Lung (tissue), 12 donors: ENCODE measurements around the gene ALK. TPM values are rescaled to one million over a fixed set of nuclear protein-coding genes. Genes with fewer than 3 reads are reported as not detected.

Source experiments
- ATAC-seq: fragments of 200-7000 bp; cut with Tn5 transposase; one replicate; pipeline ENCODE4 v1.9.1; 2020; ENCODE audit warnings: moderate number of reproducible peaks; ENCODE audit not compliant: insufficient read depth, low FRiP score
- DNase-seq, 3 donors: peaks; one replicate each; pipeline ENCODE4 v3.0.0-alpha.2; 2013 to 2017
- H3K27ac ChIP-seq, 2 donors: one replicate each; pipeline ENCODE4 v1.5.1; 2013; ENCODE audit warnings: mild to moderate bottlenecking in 2 of 2, moderate library complexity in 2 of 2, control low read depth in 1 of 2, inconsistent platforms in 1 of 2, low read depth in 1 of 2, low read length in 1 of 2
- H3K27me3 ChIP-seq, 3 donors: one replicate each; pipeline ENCODE4 v1.5.1; 2013; ENCODE audit warnings: low read length in 2 of 3; ENCODE audit not compliant: control insufficient read depth in 3 of 3, insufficient read depth in 3 of 3
- H3K36me3 ChIP-seq, 4 donors: one replicate each; pipeline ENCODE4 v1.5.1; 2013; ENCODE audit warnings: low read length in 4 of 4, mild to moderate bottlenecking in 1 of 4, moderate library complexity in 1 of 4; ENCODE audit not compliant: control insufficient read depth in 4 of 4, insufficient read depth in 4 of 4
- H3K4me1 ChIP-seq, 5 donors: one replicate each; pipeline ENCODE4 v1.5.1; 2013; ENCODE audit warnings: low read length in 5 of 5, mild to moderate bottlenecking in 2 of 5, moderate library complexity in 1 of 5; ENCODE audit not compliant: control insufficient read depth in 5 of 5, insufficient read depth in 5 of 5
- H3K4me3 ChIP-seq: one replicate; pipeline ENCODE4 v1.5.1; 2013; ENCODE audit warnings: mild to moderate bottlenecking, control low read depth, moderate library complexity
- H3K9ac ChIP-seq, 2 donors: one replicate each; pipeline ENCODE4 v1.5.1; 2013; ENCODE audit warnings: low read length in 2 of 2, control low read depth in 1 of 2; ENCODE audit not compliant: insufficient read depth in 1 of 2
- H3K9me3 ChIP-seq, 4 donors: one replicate each; pipeline ENCODE4 v1.5.1; 2013; ENCODE audit warnings: low read length in 3 of 4, mild to moderate bottlenecking in 1 of 4, moderate library complexity in 1 of 4; ENCODE audit not compliant: control insufficient read depth in 4 of 4, insufficient read depth in 3 of 4
- CTCF ChIP-seq: IDR thresholded peaks from 2 replicates; pipeline ENCODE4 v1.5.1; 2012; ENCODE audit warnings: mild to moderate bottlenecking; ENCODE audit errors: control extremely low read depth, extremely low read depth
- WGBS, 2 donors: extraction: QIAGEN DNeasy Blood & Tissue Kit; methylation state at CpG; one replicate each; pipeline ENCODE4 v1.1.7; 2013; 5-methylcytosine and 5-hydroxymethylcytosine counted together
- polyA plus RNA-seq, 2 donors: library from polyadenylated mRNA; stranded (reverse); fragments of 200-250 nt; gene quantifications; one replicate each; pipeline ENCODE4 v1.2.1, GENCODE V29; 2013
- total RNA-seq, 2 donors: library from RNA; depleted of rRNA in 1 of 2; stranded (reverse); fragments of >200 nt in 1 of 2; gene quantifications; one replicate each; pipeline ENCODE4 v1.2.1, GENCODE V29; 2014 to 2021
- donor health status: control.
- donor health status: control.
- donor health status: Bipolar disorder and iron deficiency.
- donor health status: healthy.
- donor health status: DM: yes; HTN: yes; CAD: no.

The ALK gene
- total and polyA plus RNA-seq, 4 donors = 0.09 to 0.25 (median 0.10) TPM; not detected in 1

DNA sequence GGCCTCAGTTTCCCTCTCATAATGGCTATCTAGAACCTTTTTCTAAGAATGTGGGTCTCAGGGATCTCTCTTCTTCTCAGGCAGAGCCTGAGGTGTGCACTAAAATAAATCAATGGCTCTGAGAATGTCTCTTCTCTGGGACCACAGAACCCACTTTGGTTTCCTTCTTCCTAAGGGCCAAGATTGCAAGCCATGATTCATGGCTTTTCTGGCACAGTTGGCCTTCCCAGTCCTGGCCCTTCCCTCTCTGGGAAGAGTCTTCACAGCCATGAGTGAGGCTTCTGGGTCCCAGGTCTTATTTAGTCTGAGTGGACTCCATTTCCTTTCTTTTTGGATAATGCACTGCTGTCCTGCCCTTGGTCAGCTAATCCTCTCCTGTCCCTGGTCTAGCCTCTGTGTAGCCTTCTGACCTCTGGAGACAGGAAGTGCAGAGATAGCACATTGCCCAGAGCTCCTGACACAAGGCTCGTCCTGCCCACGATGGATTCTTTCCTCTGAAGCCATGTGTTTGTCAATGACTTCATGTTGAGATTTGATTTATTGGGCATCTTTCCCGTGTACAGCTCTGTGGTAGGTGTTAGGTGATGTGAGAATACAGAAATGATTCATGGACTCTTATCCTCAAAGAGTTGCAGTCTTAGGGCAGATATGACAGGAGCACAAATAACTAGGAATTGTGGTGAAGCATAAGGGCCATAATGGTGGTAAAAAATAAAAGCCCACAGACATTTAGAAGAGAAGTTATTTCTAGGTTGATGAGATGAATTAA lies 561.2 kb downstream of the ALK start:
- no peaks in the 10 kb centered on the region for H3K4me1 ChIP-seq
- DNase-seq = no peak
- ATAC-seq = no peak
- 10 to 27% methylated on average over 3 of the region's 3 CpGs for WGBS, 2 donors
- H3K36me3 ChIP-seq = no peaks in the 10 kb centered on the region
- no peak for TF ChIP-seq CTCF
- H3K9ac ChIP-seq = no peak overlapping the region
- peaks cover 0 to 2% (median 0%) of the 10 kb centered on the region in 3 donors for H3K27me3 ChIP-seq
- H3K9me3 ChIP-seq = peaks cover 0 to 5% (median 0%) of the 10 kb centered on the region in 4 donors
- H3K27ac ChIP-seq = no peak overlapping the region
- H3K4me3 ChIP-seq = no peak overlapping the region

- no peak overlapping the region for H3K9ac ChIP-seq
- DNase-seq (no peak), ATAC-seq (no peak)
- no peak for TF ChIP-seq CTCF
- WGBS, 2 donors = 87 to 91% methylated on average over 1 of the region's 1 CpG
- no peak overlapping the region for H3K4me3 ChIP-seq
- no peaks in the 10 kb centered on the region for H3K27me3 ChIP-seq
- no peaks in the 10 kb centered on the region for H3K36me3 ChIP-seq
- peaks cover 0 to 2% (median 0%) of the 10 kb centered on the region in 4 donors for H3K9me3 ChIP-seq
- no peaks in the 10 kb centered on the region for H3K4me1 ChIP-seq
- no peak overlapping the region for H3K27ac ChIP-seq
Measured at GRCh38 chr2:29353403-29353991, 567.9 kb downstream of the ALK start.

- ATAC-seq (no peak), DNase-seq (no peak)
- Histone ChIP-seq H3K4me1 (no peaks in the 10 kb centered on the region), H3K9ac (no peak overlapping the region), H3K27me3 (no peaks in the 10 kb centered on the region), H3K9me3 (peaks cover 0 to 2% (median 0%) of the 10 kb centered on the region in 4 donors), H3K36me3 (no peaks in the 10 kb centered on the region), H3K4me3 (no peak overlapping the region), H3K27ac (no peak overlapping the region)
- no peak for TF ChIP-seq CTCF
- 81 to 90% methylated on average over 9 of the region's 9 CpGs for WGBS, 2 donors
Measured at GRCh38 chr2:29351916-29352591, 569.3 kb downstream of the ALK start.
